Left ventricle myocardium inferior (tissue), 1 donor: ENCODE data around the gene NXT1. TPM values are rescaled to one million over a fixed set of nuclear protein-coding genes. Genes with fewer than 3 reads are reported as not detected.
"Not testable (repeated sequence)": the region's sequence is repeated elsewhere in the genome, so short reads cannot be mapped to it uniquely, and the experiment has no call there.

Experiments
- DNase-seq: peaks from one replicate; pipeline ENCODE4 v3.0.0-alpha.2; 2020
- H3K27ac ChIP-seq: fragments of 200-600 bp; replicated peaks from 2 replicates; pipeline ENCODE4 v1.8.0; 2021
- H3K27me3 ChIP-seq: fragments of 200-600 bp; 2 replicates; pipeline ENCODE4 v1.8.0; 2021; ENCODE audit warnings: low read depth
- H3K36me3 ChIP-seq: fragments of 200-600 bp; 2 replicates; pipeline ENCODE4 v1.8.0; 2021
- H3K4me1 ChIP-seq: fragments of 200-600 bp; 2 replicates; pipeline ENCODE4 v1.8.0; 2021
- H3K4me3 ChIP-seq: fragments of 200-600 bp; 2 replicates; pipeline ENCODE4 v1.8.0; 2021; ENCODE audit warnings: mild to moderate bottlenecking, moderate library complexity
- H3K9me3 ChIP-seq: fragments of 200-600 bp; replicated peaks from 2 replicates; pipeline ENCODE4 v1.8.0; 2021
- intact Hi-C: fragments of 100-400 bp; cut with micrococcal nuclease; formaldehyde crosslinking; loops from one replicate; pipeline ENCODE4 v1.11.0; 2022
- total RNA-seq: library from RNA; stranded (reverse); fragmentation: NEBNext Ultra II Directional; extraction: Animal tissue kit (Norgen Biotek cat#: 25700); gene quantifications from one replicate; pipeline ENCODE4 v1.2.1, GENCODE V29; 2021
- TF ChIP-seq, protein P1 (sequence below): fragments of 200-600 bp; IDR thresholded peaks from 2 replicates; pipeline ENCODE4 v1.8.0; 2021; ENCODE audit warnings: antibody characterized with exemption, mild to moderate bottlenecking, borderline replicate concordance
- donor health status: DM: no; HTN: yes; CAD: no; lungs with severe emphysema.

NXT1 gene
- total RNA-seq, 1 donor from 2014 or later: 7.3 TPM

DNA sequence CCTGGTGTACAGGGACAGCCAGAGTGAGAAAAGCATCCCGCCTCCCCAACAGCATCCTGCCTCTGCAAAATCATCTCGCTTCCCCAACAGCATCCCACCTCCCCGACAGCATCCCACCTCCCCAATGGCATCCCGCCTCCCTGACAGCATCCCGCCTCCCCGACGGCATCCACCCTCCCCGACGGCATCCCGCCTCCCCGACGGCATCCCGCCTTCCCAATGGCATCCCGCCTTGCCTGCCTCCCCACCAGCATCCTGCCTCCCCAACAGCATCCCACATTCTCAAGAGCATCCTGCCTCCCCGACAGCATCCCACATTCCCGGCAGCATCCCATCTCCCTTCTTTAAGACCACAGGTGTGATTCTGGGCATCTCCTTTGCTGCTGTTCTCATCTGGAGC is 46.0 kb upstream of the NXT1 start:
- Histone ChIP-seq H3K9me3 (no peaks in the 10 kb centered on the region), H3K4me3 (no peak overlapping the region), H3K36me3 (no peaks in the 10 kb centered on the region), H3K27ac (peak overlapping the region; percentile 27), H3K27me3 (peaks cover 3% of the 10 kb centered on the region), H3K4me1 (no peaks in the 10 kb centered on the region)
- intact Hi-C loops: no loop called here
- DNase-seq: no peak
- TF ChIP-seq, protein P1, sequence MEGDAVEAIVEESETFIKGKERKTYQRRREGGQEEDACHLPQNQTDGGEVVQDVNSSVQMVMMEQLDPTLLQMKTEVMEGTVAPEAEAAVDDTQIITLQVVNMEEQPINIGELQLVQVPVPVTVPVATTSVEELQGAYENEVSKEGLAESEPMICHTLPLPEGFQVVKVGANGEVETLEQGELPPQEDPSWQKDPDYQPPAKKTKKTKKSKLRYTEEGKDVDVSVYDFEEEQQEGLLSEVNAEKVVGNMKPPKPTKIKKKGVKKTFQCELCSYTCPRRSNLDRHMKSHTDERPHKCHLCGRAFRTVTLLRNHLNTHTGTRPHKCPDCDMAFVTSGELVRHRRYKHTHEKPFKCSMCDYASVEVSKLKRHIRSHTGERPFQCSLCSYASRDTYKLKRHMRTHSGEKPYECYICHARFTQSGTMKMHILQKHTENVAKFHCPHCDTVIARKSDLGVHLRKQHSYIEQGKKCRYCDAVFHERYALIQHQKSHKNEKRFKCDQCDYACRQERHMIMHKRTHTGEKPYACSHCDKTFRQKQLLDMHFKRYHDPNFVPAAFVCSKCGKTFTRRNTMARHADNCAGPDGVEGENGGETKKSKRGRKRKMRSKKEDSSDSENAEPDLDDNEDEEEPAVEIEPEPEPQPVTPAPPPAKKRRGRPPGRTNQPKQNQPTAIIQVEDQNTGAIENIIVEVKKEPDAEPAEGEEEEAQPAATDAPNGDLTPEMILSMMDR: no peak

DNA sequence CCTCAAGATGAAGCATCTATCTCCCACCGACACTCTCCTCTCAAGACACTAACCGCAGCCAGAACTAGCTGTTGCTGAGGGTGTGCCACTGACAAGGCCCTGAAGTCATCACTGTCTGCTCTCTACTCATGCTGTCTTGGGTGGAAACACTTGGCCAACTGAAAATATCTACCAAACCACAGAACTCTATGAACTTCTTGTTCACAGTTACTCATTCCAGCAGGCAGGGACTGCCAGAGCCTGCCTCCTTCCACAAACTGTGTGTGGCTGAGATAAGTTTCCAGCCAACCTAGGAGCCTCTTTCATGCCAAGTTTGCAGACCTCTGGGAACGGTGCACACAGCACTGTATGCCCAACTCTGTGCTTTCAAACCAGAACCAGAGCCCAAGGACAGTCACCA is 45.5 kb upstream of the NXT1 start:
- H3K27ac ChIP-seq: peak overlapping the region; percentile 27
- H3K36me3 ChIP-seq: no peaks in the 10 kb centered on the region
- DNase-seq: peak; percentile 33
- no peaks in the 10 kb centered on the region for H3K4me1 ChIP-seq
- peaks cover 3% of the 10 kb centered on the region for H3K27me3 ChIP-seq
- no peaks in the 10 kb centered on the region for H3K9me3 ChIP-seq
- TF ChIP-seq, protein P1: no peak
- no peak overlapping the region for H3K4me3 ChIP-seq
- intact Hi-C loops: no loop called here

DNA sequence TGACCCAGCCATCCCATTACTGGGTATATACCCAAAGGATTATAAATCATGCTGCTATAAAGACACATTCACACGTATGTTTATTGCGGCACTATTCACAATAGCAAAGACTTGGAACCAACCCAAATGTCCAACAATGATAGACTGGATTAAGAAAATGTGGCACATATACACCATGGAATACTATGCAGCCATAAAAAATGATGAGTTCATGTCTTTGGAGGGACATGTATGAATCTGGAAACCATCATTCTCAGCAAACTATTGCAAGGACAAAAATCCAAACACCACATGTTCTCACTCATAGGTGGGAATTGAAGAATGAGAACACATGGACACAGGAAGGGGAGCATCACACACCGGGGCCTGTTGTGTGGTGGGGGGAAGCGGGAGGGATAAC is 43.2 kb upstream of the NXT1 start:
- H3K36me3 ChIP-seq, intact Hi-C loops, H3K4me1 ChIP-seq: not testable (repeated sequence)

DNA sequence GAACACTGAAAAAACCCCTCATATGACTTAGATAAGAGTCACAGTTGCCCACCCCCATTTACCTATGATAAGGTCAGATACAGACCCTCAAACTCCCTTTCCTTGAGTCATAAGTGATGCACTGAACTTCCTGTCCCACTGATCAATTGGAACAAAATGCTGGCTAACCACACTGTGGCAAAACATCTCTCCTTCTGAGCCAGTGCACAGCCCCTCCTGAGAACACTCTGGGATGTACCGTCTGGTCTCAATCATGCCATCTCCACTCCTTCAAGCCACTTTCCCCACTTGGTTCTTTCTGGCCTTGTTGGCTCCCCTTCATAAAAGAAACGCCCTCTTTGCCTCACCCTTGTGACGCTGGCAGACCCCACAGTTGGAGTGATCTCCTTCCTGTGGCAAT is 42.6 kb upstream of the NXT1 start:
- DNase-seq: no peak
- no peaks in the 10 kb centered on the region for H3K36me3 ChIP-seq
- H3K4me1 ChIP-seq: peaks cover 11% of the 10 kb centered on the region
- H3K27me3 ChIP-seq: no peaks in the 10 kb centered on the region
- H3K4me3 ChIP-seq: no peak overlapping the region
- TF ChIP-seq, protein P1: no peak
- intact Hi-C loops: no loop called here
- no peak overlapping the region for H3K27ac ChIP-seq
- H3K9me3 ChIP-seq: no peaks in the 10 kb centered on the region

More for the DNA sequence above, 43.2 kb upstream of the NXT1 start:
- H3K27me3 ChIP-seq, H3K27ac ChIP-seq, H3K4me3 ChIP-seq, H3K9me3 ChIP-seq, DNase-seq: not testable (repeated sequence)

DNA sequence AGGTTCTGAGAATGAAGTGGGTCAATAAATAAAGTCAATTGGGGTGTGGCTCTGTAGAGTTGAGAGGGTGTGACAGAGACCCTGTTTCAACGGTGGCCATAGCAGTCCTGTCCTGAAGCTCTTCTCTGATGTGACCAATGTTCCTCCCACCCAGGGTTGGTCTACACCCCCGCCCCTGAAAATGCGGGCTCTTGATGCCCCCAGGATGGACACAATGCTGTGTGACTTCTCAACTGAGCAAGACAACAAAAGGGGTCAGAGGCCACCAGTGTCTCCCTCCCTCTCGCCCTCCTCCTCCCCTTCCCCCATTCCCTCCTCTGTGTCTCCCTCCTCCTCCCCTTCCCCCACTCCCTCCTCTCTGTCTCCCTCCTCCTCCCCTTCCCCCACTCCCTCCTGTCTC is 41.7 kb upstream of the NXT1 start:
- DNase-seq: no peak
- Histone ChIP-seq H3K4me1 (peaks cover 11% of the 10 kb centered on the region), H3K4me3 (no peak overlapping the region), H3K36me3 (no peaks in the 10 kb centered on the region), H3K27ac (no peak overlapping the region), H3K9me3 (no peaks in the 10 kb centered on the region), H3K27me3 (no peaks in the 10 kb centered on the region)
- intact Hi-C loops: no loop called here
- TF ChIP-seq, protein P1: no peak

DNA sequence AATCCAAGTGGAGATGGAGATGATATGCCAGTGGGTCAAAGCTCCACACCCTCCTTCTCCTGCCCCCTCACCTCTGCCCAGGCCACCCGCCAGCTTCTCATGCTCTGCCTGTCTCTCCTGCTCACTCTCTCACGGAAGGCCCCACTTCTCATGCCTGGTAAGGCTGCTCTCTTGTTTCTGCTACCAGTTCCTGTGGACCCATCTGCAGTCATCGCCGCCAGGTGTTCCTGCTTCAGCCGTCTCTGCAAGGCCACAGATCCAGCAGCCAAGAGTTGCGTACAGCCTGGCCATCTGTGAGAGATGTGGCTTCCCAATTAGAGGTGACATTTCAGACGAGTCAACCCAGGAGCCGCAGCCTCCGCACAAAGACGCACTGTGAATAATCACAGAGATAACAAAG is 40.8 kb upstream of the NXT1 start:
- H3K4me3 ChIP-seq: no peak overlapping the region
- H3K27me3 ChIP-seq: no peaks in the 10 kb centered on the region
- intact Hi-C loops: no loop called here
- H3K36me3 ChIP-seq: no peaks in the 10 kb centered on the region
- no peak overlapping the region for H3K27ac ChIP-seq
- TF ChIP-seq, protein P1: no peak
- no peak for DNase-seq
- no peaks in the 10 kb centered on the region for H3K9me3 ChIP-seq
- H3K4me1 ChIP-seq: peaks cover 19% of the 10 kb centered on the region
